GM10248 (cell line): Measurements from ENCODE around the gene PDE1A.

Experiments used
- CTCF ChIA-PET: fragments of 300-600 bp; sonication (Branson Sonifier 250); formaldehyde crosslinking; extraction: SDS; loops from one replicate; lab custom pipeline; 2021; ENCODE audit warnings: antibody characterized with exemption; lab: Yijun Ruan, JAX
- POLR2A ChIA-PET: fragments of 350-650 bp; sonication (Branson Sonifier 250); formaldehyde crosslinking; extraction: SDS; loops from one replicate; lab custom pipeline; 2020; ENCODE audit warnings: antibody characterized with exemption; lab: Yijun Ruan, JAX
- DNase-seq: peaks from one replicate; pipeline ENCODE4 v3.0.0; 2012; ENCODE audit errors: extremely low spot score
- TF ChIP-seq, protein P1 (sequence below): IDR thresholded peaks from 2 replicates; pipeline ENCODE4 v1.5.1; 2012; ENCODE audit warnings: mild to moderate bottlenecking, low read depth; ENCODE audit errors: extremely low read depth, missing control alignments, control extremely low read depth

PDE1A gene

DNA sequence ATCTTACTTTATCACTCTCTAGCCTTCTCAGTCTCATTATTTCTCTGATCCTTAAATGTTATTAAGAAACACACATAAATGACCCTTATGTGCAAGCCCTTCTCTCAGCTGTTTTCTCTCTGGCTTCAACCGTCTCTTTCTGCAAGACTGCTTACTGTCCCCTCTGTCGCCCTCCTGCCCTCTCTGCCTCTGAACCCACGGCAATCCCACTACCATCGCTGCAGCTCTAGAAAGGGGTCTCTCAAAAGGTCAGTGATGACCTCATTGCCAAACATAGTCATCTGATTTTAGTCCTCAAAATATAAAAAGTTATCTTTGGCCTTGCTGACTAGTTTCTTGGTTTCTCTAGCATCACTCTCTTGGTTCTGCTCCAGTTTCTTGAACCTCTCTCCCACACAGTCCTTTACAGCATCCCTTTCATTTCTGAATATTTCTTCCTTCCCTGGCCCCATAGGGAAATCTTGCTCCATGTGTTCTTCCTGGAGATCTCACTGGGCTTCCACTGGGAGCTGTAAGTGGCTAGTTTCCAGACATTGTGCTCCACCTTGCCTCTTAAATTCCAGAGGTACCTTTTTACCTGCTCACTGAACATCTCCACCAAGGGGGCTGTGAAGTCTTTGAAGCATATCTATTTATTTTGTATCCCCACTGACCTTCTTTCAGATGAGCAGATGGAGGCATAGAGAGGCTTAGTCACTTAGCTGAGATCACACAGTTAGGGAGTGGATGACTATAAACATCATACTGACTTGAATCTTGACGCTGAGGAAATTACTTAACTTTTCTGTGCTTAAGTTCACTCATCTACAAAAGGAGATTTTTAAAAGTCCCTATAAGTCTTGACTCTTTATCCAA, 96.2 kb downstream of the PDE1A start:
- ChIA-PET CTCF (interaction anchor here (2.0 kb wide), 1 partner anchor 11 kb away, joined by 5 read pairs; no protein-coding TSS in a partner anchor), POLR2A (no interaction called here)
- TF ChIP-seq, protein P1, sequence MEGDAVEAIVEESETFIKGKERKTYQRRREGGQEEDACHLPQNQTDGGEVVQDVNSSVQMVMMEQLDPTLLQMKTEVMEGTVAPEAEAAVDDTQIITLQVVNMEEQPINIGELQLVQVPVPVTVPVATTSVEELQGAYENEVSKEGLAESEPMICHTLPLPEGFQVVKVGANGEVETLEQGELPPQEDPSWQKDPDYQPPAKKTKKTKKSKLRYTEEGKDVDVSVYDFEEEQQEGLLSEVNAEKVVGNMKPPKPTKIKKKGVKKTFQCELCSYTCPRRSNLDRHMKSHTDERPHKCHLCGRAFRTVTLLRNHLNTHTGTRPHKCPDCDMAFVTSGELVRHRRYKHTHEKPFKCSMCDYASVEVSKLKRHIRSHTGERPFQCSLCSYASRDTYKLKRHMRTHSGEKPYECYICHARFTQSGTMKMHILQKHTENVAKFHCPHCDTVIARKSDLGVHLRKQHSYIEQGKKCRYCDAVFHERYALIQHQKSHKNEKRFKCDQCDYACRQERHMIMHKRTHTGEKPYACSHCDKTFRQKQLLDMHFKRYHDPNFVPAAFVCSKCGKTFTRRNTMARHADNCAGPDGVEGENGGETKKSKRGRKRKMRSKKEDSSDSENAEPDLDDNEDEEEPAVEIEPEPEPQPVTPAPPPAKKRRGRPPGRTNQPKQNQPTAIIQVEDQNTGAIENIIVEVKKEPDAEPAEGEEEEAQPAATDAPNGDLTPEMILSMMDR: no peak
- DNase-seq: no peak

DNA sequence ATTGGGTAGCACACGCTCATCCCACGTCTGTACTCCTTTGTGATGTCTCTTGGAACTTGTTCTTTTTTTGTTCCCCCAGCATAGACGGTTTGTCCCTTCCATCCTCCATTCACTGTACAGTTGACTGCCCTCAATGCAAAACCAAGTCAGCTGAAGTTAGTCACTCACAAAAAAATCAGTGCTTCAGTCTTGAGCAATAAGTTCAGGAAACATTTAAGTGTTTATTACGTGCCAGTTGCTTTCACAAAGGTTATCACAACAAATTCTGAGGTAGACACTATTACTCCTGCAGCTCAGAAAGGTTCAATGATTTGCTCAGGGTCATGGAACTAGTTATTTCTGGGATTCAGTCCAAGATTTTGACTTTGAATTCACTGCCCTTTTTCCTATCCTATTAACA, 102.2 kb downstream of the PDE1A start:
- TF ChIP-seq, protein P1: no peak
- no peak for DNase-seq
- POLR2A ChIA-PET: no interaction called here
- CTCF ChIA-PET: no interaction called here

DNA sequence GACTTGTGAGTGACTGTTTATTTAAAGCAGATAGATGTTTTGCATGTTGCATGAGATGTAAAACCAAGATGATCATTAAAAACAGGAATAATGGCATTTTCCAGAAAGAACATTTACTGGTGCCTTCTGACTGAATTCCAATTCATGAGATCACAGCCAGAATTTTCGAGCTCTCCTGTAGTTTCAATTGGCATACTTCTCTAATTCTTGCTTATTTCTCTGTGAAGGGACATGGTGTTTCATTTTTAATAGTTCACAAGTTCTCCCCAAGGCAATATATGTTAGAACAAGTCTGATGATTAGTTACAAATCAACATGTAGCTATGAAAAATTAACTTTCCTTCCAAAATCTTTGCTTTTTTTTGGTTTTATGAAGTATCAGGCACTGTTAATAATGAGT, 105.7 kb downstream of the PDE1A start:
- TF ChIP-seq, protein P1: no peak
- DNase-seq: no peak
- POLR2A ChIA-PET: no interaction called here
- CTCF ChIA-PET: interaction anchor here (2.1 to 2.3 kb wide), 3 partner anchors 9 to 12 kb away, joined by 5 to 6 read pairs (median 5); no protein-coding TSS in a partner anchor

- TF ChIP-seq, protein P1: no peak
- ChIA-PET CTCF (interaction anchor here (0.7 to 2.3 kb wide), 4 partner anchors 8 to 14 kb away, joined by 3 to 6 read pairs (median 5); no protein-coding TSS in a partner anchor), POLR2A (no interaction called here)
- DNase-seq: no peak
These were observed 107.0 kb downstream of the PDE1A start for GRCh38 chr2:182319556-182320505.

DNA sequence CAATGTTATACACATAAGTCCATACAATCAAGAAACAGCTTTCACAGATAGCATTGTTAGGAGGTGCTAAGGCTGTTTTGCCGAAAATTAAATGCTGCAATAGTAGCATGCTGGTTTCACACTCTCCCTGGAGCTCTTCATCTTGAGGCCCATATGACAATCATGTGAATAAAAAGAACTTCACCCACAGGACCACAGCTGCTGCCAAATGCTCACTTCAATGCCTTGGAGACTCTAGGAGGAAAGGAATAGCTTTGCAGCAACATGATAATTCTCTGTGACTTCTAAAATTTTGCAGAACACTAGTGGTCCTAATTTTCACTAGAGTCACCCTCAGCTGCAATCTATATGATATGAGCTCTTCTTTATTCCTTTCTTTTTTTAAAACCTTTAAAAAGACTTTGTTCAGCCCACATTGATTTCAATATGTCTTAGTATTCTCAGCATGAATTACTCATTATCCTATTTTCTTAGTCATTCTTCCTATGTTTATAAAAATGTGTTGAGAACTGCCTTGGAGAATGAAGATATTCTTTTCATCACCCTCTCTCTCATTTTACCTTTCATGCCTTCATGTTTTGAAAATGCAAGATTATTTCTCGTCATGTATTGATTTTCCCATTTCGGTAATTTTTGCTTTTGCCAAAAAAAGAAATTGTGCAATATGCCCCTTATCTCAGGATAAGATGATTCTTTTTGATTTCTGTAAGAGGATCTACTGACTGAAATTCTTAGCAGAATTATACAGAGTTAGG, 108.2 kb downstream of the PDE1A start:
- CTCF ChIA-PET: interaction anchor here (2.3 kb wide), 1 partner anchor 13 kb away, joined by 5 read pairs; no protein-coding TSS in a partner anchor
- TF ChIP-seq, protein P1: no peak
- DNase-seq: no peak
- POLR2A ChIA-PET: no interaction called here
